HG03432 (cell line): Measurements from ENCODE around the gene PHACTR3.

Experiments used
- ATAC-seq: cut with Tn5 transposase; IDR thresholded peaks from one replicate; pipeline ENCODE4 v1.9.1; 2021; ENCODE audit warnings: mild to moderate bottlenecking, moderate library complexity; ENCODE audit not compliant: unreplicated experiment

PHACTR3 gene

DNA sequence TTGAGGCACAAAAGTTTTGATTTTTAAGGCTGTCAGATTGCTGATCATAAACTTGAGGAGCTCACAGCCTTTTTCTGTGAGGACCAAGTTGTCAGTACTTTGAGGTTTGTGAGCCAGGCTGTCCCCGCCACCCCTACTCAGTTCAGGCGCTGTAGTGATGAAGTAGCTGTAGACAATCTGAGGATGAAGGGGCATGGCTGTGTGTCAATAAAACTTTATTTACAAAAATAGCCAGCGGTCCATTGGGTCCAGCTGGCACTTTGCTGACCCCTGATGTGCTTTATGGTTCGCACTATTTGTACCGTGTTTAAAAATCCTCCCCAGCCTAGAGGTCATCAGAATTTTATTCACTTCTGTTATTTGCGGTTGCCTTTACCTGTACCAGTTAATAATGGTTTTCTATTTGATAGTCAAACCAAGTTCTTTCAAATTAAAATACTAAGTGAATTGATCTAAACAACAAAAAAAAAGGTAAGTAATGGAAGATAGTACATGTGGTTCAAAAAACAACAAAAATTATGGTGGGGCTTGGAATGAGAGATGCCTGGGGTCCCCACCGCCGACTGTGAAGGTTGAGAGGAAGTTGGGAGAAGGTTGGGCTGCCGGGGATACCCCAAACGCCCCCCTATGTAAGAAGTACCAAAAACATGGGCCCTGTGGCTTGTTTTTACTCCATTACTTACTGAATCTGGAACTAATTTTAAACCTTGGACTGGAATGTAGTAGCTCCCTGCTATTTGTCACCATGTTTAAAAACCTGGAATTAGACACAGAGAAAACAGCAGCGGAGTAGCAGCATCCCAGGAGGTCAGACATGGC, 205.5 kb downstream of the PHACTR3 start:
- ATAC-seq = no peak

DNA sequence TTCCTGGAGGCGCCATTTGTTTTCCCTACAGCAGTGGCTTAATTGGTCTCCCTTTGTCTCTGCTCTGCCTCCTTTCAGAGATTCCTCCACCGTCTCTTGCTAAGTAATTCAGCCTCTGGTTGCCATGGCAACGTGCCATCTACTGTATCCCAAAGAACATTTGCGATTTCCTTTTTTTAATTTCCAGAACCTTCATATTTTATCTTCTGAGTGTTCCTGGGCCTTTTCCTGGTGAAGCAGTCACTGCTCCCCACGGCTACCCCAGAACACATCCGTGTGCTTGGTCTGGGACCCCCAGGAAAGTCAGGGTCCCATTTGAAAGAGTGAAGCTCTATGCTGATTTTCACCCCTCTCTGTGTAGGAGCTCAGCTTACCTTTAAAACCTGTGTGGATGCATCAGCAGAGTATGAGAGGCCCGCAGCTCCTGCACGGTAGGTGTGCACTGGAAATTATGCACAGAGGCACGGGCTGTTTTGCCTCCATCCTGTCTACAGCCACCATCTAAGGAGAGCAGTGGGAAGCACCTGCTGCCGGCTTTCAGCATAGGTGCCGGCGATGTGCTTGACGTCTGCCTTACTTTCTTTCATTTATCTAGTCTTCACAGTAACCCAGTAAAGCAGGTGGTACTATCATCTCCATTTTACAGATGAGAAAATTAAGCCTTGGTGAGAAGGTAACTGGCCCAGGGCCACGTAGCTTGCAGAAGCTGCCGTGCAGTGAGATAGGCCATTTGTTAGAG, 206.3 kb downstream of the PHACTR3 start:
- no peak for ATAC-seq

DNA sequence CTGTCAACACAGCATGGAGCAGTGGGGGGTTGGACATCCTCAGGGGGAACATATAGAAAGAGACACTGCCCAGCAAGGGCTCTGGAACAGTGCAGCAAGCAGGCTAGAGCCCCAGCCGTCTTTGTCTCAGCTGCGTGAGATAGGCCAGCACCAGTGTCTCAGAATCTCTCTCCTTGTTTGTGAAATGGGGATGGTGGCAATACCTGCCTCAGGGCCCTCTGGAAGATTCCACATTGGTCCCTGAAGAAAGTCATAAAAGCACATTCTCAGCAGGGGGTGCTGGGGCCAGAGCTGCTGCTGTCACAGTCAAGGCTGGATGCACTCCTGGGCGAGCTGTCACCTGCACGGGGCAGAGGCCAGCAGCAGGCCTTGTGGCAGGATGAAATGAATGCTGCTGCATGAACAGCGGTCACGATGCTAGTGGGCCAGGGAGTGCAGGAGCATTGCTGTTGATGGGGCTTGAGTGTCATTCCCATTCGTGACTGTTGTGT, 207.4 kb downstream of the PHACTR3 start:
- no peak for ATAC-seq

DNA sequence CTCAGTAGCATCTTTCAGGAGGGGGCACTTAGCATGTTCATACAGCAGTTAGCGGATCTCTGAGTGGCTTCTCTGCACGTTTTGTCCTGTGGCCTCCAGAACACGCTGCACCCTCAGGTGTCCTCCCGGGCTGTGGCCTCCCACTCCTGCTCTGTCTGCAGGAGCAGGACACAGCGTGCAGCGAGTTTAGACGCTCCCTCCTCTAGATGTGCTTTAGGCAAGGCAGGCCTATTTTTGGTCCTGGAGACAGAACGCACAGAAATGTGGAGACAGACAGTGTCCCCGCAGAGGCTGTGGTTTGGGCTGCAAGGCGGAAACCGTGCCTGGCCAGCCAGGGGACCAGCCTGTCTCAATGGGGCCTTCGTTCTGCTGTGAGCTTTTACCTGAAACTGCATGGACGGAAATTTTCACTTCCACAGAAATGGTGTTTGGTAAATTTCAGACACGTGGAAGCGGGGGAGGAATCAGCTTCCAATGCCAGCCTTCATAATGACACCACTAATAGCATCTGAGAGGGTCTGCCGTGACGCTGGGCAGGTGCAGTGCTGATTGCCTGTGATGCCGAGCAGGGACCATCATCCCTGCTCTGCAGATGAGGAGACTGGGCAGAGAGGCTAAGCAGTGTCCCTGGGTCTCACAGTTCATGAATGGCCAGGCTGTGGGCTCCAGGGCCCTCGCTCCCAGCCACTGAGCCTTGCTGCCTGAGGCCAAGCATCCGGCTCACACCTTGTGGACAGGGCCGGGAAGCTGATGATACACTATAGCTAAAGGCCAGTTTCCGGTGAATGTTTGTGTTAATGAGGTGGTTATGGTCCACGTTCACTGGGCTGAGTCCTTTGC, 208.2 kb downstream of the PHACTR3 start:
- ATAC-seq = no peak

DNA sequence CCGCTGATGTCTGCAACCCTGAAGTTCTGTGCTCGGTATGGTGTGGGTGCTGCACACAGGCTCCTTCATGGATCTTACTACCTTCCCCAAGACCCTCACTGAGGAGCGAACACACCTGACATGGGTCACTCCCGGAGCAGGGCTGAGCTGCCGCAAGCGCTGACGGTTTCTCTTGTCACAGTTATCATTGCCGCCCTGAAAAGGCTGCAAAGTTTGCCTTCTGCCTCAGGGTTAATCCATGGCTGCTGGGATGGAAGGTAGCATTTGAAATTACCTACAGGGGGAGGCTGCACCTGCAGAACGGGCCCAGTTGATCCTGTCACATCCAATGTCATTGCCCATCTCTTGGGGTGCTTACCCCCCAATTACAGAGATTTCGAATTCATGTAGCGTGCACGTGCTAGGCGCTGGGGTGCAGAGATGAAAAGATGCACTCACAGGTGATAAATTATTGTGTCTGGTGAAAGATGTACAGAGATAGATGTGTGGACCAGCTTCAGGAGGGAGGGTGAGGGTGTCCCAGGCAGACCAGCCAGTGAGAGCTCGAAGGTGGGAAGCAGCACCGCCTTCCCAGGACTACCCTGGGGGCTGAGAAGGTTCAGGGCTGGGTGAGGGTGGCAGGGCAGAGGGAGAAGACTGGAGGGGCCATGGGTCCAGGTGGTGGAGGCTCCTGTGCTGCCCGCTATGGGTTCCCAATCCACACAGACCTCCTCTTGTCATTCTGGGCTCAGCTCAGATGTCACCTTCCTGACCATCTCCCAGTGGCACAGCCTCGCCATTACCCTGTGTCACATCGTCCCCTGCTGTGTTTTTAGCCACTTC, 209.0 kb downstream of the PHACTR3 start:
- ATAC-seq = no peak

DNA sequence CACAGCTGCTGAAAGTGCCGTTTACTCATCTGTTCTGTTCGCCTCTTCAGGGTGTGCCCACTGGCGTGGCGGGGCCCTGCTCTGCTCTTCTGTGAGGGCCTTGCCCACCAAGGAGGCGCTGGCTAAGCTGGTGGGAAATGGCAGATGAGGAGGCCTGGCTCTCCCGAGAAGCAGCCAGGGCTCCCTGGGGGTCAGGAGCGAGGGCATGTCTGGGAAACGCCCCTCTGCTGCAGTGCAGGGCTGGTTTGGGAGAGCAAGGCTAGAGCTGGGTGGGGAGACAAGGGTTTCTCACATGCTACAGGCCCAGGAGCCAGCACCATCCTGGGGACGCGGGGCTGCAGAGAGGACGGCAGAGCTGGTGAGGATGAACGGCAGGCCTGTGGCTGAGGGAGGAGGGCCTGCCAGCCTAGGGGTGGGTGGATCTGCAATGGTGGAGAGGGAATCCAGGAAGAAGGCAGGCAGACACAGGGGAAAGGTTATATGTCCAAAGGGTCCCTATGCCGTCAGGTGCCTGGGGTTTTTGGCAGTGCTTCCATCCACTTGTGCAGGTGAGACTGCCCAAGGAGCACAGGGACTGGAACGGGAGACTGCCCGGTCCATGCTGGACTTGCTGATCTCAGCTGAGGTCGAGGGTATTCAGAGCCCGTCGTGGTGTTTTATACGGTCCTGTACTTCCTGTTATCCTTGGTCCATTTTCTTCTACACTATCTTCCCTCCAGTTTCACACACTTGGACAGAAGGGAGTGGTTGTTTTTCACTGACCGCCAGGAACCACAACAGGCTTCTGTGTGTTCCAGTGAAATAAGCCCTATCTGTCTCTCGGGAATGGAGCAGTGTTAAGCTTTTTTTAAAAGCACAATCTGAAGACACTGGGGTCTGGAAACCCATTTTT, 209.9 kb downstream of the PHACTR3 start:
- no peak for ATAC-seq

DNA sequence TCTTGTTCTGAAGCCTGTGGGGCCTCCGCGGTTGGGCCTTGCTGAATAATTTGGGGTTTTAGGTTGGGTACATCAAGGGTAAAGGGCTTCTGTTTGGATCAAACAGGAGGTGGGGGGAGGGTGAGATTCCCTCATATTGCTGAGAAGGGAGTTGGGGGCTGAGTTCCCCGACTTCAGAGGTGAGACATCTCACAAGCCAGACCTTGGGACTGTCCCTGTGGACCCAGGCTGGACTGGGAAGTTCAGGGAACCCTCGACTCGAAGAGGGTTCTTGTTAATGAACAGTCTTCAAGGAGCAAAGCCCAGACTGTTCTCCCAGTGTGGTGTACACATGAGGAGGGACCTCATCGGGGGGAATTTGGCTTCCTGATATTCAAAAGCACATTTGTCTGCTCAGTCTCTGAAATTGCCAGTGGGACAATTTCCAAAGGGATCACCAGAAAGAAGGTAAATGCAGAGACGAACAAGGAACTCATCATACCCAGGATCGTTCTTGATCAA, 210.6 kb downstream of the PHACTR3 start:
- ATAC-seq = no peak

DNA sequence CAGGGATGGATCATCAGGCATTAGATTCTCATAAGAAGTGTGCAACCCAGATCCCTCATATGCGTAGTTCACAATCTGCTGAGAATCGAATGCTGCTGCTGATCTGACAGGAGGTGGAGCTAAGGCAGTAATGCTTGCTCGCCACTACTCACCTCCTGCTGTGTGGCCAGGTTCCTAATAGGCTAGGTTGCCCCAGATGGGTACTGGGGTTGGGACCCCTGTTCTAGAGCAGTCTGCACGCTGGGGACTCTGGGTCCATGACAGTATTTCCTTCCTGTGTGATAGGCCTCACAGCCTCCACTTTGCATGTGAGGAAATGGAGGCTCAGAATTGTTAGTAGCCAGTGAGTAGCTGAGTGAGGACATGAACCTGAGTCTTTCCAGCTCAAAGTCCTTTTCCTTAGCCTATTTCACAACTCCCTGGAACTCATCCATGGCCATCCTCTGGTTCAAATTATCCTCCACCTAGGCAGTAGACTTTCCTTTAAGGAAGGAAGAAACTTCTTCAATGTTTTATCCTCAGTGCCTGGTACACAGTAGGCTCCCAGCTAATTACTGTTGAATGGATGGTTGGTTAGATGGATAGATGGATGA, 211.9 kb downstream of the PHACTR3 start:
- ATAC-seq = no peak

DNA sequence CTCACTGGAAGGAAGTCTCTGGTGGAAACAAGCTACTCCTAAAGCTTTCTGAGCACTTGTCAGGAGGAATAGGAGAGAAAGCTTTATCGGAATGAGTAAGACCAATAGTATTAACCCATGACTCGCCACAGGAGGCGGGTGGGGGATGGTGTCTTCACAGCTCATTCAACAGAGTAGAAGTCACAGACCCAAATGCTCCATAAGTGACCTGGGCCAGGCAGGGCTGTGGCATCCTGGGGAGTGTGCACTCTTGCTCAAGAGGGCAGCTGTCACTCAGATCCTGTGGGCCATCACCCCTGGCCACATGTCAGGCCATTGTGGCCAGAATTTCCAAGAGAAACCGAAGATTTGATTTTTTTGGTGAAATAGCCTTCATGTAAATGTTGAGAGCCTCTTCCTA, 213.1 kb downstream of the PHACTR3 start:
- ATAC-seq = no peak

DNA sequence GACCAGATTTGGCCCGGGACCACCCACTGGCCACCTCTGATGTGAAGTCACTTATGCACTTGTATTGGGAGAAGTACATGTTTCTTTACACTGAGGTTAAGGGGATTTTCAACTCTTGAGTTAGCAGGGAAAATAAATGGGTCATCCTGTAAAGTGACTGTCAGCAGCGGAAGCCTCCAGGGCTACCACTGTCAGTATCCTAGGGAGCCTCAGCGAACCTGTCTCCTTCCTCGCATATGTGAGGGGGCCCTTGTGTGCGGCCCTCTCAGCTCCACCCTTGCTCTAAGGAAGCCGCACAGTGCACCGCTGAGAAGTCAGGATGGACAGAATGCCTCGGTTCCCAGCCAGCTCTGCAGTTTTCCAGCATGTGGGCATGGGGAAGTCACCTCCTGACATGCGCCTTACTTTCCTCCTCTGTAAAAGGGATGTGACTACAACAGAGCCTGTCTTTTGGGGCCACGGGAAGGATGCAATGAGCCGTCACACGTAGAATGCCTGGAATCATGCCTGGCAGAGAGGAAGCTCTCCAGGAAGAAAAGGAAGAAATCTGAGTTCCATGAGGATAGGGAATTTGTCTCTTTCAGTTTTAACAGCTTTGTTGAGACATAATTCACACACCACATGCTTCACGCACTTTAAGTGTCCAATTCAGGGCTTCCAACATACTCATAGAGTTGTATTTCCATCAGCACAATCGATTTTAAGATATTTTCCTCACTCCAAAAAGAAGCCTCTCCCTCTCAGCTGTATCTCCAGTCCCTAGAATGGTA, 213.7 kb downstream of the PHACTR3 start:
- ATAC-seq = no peak

DNA sequence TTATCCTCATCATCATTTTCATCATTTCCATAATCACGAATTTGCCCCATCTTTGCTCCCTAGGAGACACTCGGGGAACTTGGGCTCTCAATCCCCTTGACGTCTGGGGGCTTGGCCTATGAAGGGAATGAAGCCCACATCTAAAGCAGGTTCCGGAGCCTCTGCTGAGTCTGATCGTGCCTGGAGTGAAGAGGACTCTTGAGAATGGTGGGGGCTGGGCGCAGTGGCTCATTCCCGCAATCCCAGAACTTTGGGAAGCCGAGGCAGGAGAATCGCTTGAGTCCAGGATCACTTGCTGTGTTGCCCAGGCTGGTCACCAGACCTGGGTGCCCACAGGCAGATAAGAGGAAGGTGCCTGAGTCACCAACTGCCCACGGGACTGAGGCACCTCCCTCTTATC, 214.6 kb downstream of the PHACTR3 start:
- ATAC-seq = no peak

DNA sequence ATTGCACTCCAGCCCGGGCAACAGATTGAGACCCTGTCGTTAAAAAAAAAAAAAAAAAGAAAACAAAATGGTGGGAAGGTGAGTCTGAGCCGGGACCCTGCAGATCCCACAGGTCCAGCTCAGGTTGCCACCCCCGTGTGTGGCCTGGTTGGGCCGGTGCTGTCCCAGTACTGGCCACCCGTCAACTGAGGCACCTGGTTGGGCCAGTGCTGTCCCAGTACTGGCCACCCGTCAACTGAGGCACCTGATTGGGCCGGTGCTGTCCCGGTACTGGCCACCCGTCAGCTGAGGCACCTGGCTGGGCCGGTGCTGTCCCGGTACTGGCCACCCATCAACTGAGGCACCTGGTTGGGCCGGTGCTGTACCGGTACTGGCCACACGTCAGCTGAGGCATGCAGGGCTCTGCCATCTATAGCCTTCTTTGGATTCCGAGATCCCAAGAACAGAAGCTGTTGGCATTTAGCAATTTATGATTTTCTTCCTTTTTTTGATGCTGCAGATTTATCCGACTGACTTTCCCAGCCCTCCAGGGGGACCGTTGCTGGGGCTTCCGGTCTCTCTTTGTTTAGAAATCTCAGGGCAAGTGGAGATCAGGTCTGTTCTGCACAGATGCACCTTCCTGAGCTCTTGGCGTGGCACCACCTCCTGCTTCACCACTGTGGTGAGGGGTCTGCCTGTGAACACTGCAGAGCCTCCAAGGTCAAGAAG, 215.3 kb downstream of the PHACTR3 start:
- no peak for ATAC-seq

DNA sequence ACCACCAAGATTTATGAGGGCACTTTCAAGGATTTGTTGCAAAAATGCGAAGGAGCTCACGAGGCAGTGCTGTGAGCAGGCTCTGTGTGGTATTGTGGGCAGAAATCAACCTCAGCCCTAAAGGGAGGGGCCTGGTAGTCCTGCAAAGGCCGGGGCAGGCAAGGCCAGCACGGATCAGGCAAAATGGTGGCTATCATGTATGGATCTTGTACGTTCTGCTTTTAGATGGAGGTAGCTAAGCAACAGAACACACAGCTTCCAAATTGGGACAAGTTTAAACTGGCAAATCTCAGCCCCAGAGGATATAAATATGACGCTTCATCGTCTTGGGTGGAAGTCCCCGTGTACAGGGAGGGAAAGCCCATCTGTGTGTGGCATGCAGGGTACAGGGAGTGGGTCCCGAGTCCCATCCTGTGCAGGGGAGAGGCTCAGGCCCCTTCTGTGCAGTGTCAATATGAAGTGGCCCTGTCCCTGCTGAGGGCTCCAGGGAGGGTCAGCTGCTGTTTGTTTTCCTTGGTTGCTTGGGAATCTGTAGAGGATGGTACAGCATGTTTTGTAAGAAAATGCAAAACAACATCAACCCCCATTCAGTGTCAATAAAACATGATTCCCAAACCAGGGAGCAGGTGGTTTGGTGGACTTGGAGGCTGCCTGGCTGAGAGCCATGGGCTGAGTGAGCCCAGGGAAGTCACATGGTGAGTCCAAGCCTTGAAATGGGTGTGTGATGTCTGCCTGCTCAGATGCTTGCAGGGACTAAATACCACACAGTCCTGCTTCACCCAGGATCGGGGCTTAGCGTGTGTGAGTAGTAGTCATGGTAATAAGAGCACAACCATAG, 216.1 kb downstream of the PHACTR3 start:
- no peak for ATAC-seq

DNA sequence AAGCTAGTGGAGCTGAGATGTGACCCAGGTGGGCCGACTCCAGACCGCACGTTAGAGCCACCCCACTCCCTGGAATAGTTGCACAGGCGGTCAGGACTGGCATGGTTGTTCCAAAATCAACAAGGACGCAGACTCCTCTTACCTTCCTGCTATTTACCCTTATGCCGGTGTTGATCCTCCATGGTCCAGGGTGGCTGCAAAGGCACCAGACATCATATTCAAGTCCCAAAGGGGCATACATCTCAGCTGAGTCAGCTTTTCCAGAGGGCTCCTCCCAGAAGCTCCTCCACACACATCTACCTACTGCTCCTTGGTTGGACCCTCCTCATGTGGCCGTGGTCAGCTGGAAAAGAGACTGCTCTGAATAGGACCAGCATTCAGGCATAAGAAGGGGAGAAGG, 216.9 kb downstream of the PHACTR3 start:
- no peak for ATAC-seq

DNA sequence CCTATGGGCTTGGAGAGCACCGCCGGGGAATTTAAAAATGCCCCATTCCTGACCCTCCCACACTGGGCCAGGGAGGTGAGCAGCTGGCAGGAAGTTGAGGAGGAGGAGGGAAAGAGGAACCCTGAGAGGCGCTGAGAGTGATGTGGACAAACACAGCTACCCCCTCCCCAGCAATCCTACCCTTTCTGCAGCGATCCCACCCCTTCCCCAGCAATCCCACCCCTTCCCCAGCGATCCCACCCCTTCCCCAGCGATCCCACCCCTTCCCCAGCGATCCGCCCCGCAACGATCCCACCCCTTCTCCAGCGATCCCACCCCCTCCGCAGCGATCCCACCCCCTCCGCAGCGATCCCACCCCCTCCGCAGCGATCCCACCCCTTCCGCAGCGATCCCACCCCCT, 217.4 kb downstream of the PHACTR3 start:
- ATAC-seq = no peak

DNA sequence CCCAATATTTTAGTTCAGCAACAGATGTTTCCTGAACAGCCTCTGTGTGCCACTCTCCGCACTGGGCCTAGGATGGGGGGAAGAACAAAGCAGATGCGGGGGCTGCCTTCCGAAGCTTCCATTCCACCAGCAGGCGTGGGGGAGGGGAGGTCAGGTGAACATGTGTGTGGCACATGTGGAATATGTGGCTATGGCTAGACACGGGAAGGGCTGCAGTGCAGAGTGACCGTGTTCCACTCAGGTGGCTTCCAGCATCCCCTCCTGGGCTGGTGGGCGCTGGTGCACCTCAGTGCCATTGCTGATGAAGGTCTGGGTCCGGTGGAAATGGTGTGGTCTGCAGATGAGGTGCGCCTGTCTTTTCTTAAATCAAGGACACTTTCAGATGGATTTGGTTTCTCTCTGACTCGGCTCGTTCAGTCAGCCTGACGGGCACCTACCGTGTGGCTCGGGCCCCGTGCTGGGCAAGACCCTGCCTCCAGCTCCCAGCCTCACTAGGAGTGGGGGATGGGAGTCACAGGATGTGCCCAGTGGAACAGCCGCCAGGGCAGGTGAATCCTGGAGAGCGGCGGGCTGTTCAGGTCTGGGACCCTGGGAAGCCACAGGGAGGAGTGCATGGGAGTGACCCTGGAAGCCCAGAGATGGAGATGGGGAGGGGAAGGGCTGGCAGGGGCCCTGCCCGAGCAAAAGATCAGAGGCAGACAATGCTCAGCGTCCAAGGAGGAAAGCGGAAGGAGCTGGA, 218.1 kb downstream of the PHACTR3 start:
- ATAC-seq = no peak
